Activated CD8-positive, alpha-beta T cell treated with anti-CD3 and anti-CD28 coated beads for 36 hours (primary cell): ENCODE measurements around the gene COL11A2. TPM values are rescaled to one million over a fixed set of nuclear protein-coding genes. Genes with fewer than 3 reads are reported as not detected.

ENCODE experiments used
- ATAC-seq: fragments of 200-7000 bp; cut with Tn5 transposase; one replicate; pipeline ENCODE4 v1.10.0; 2021; ENCODE audit warnings: mild to moderate bottlenecking, moderate library complexity
- CTCF ChIA-PET: fragments of 350-600 bp; sonication (Branson Sonifier 250); formaldehyde crosslinking; loops from one replicate; lab custom pipeline; 2021; ENCODE audit warnings: antibody characterized with exemption; lab: Charles Lee
- POLR2A ChIA-PET: fragments of 350-600 bp; sonication (Branson Sonifier 250); formaldehyde crosslinking; loops from one replicate; lab custom pipeline; 2021; ENCODE audit warnings: antibody characterized with exemption; lab: Charles Lee
- DNase-seq: peaks from one replicate; pipeline ENCODE4 v3.0.0-alpha.2; 2020
- H3K27ac Mint-ChIP-seq: one replicate; pipeline ENCODE4 v1.8.0; 2021; ENCODE audit warnings: mild to moderate bottlenecking, mixed read lengths
- H3K27me3 Mint-ChIP-seq: one replicate; pipeline ENCODE4 v1.8.0; 2021; ENCODE audit warnings: mixed read lengths
- H3K36me3 Mint-ChIP-seq: one replicate; pipeline ENCODE4 v1.8.0; 2021; ENCODE audit warnings: low read depth, mixed read lengths
- H3K4me1 Mint-ChIP-seq: one replicate; pipeline ENCODE4 v1.8.0; 2021; ENCODE audit warnings: low read depth, mixed read lengths
- H3K4me3 Mint-ChIP-seq: one replicate; pipeline ENCODE4 v1.8.0; 2021; ENCODE audit warnings: mild to moderate bottlenecking, moderate library complexity, mixed read lengths
- H3K9me3 Mint-ChIP-seq: one replicate; pipeline ENCODE4 v1.8.0; 2021; ENCODE audit warnings: mixed read lengths
- CTCF ChIP-seq: fragments of 200-600 bp; IDR thresholded peaks from one replicate; pipeline ENCODE4 v1.8.0; 2022; ENCODE audit warnings: antibody characterized with exemption, mild to moderate bottlenecking
- intact Hi-C: fragments of 100-400 bp; cut with micrococcal nuclease; formaldehyde crosslinking; loops from one replicate; pipeline ENCODE4 v1.10.0; 2022
- microRNA-seq: library from miRNA; unstranded; fragments of <30 nt; microRNA quantifications from one replicate; pipeline ENCODE4 v1.2.0, GENCODE V29; 2022; ENCODE audit warnings: borderline microRNAs expressed, borderline replicate concordance
- total RNA-seq, 2 experiments: library from RNA; stranded (reverse); gene quantifications; one replicate each; pipeline ENCODE4 v1.2.3, GENCODE V29; 2021

The COL11A2 gene
- total RNA-seq, 2 experiments from 2014 or later = 1.3 to 1.4 TPM

DNA sequence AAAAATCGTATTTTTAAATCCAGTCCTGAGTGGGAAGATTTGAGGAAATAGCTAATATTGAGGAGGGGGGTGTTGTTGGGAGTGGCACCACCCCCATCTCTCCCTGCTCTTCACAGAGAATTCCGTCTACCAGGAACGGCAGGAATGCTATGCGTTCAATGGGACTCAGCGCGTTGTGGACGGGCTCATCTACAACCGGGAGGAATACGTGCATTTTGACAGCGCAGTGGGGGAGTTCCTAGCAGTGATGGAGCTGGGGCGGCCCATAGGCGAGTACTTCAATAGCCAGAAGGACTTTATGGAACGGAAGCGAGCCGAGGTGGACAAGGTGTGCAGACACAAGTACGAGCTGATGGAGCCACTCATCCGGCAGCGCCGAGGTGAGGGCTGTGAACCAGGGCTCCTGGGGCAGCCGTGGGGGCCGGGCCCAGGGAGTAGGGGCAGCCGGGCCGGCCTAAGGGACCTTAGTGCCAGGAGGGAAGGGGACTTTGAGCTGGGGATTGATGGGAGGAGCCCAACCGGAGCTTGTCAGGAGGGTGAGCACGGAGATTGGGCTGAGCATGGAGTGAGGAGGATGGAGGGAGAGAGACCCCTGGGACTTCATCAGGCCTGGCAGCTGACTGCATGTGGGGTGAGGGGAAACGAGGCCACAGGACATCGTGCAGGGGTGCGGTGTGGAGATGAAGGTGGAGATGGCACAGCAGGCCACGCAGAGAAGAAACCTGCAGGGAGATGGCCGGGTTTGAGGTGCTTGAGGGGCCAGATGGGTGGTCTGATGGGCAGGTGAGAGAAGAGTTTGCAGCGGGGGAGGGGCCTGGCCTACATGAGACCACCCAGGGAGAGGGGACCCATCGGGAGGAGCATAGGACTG lies 75.2 kb downstream of the COL11A2 start:
- ChIA-PET POLR2A (no interaction called here), CTCF (interaction anchor here (0.8 to 5.2 kb wide), 8 partner anchors 9 to 274 kb away, joined by 3 to 30 read pairs (median 4); no protein-coding TSS in a partner anchor)
- Mint-ChIP-seq H3K4me1 (peaks cover 11% of the 10 kb centered on the region), H3K27ac (no peak overlapping the region), H3K4me3 (no peak overlapping the region), H3K27me3 (peaks cover 45% of the 10 kb centered on the region), H3K9me3 (no peaks in the 10 kb centered on the region), H3K36me3 (no peaks in the 10 kb centered on the region)
- no peak for ATAC-seq
- TF ChIP-seq CTCF = no peak
- intact Hi-C loops = no loop called here
- peak; percentile 10 for DNase-seq

- Mint-ChIP-seq H3K36me3 (no peaks in the 10 kb centered on the region), H3K27ac (no peak overlapping the region), H3K27me3 (peaks cover 45% of the 10 kb centered on the region), H3K9me3 (no peaks in the 10 kb centered on the region), H3K4me3 (no peak overlapping the region), H3K4me1 (peaks cover 11% of the 10 kb centered on the region)
- TF ChIP-seq CTCF = no peak
- no peak for ATAC-seq
- ChIA-PET POLR2A (no interaction called here), CTCF (interaction anchor here (0.8 to 5.2 kb wide), 5 partner anchors 9 to 274 kb away, joined by 3 to 30 read pairs (median 6); no protein-coding TSS in a partner anchor)
- intact Hi-C loops = no loop called here
- no peak for DNase-seq
These were observed 75.8 kb downstream of the COL11A2 start for GRCh38 chr6:33116417-33116816.

- peaks cover 11% of the 10 kb centered on the region for H3K4me1 Mint-ChIP-seq
- ChIA-PET CTCF (interaction anchor here (0.8 to 1.4 kb wide), 8 partner anchors 9 to 134 kb away, joined by 3 to 6 read pairs (median 4); no protein-coding TSS in a partner anchor), POLR2A (interaction anchor here (0.9 kb wide), 1 partner anchor 17 kb away, joined by 3 read pairs; no protein-coding TSS in a partner anchor)
- peaks cover 52% of the 10 kb centered on the region for H3K27me3 Mint-ChIP-seq
- intact Hi-C loops = no loop called here
- no peaks in the 10 kb centered on the region for H3K36me3 Mint-ChIP-seq
- ATAC-seq = no peak
- no peak overlapping the region for H3K4me3 Mint-ChIP-seq
- no peak for TF ChIP-seq CTCF
- no peaks in the 10 kb centered on the region for H3K9me3 Mint-ChIP-seq
- DNase-seq = no peak
- H3K27ac Mint-ChIP-seq = no peak overlapping the region
These were observed 77.9 kb downstream of the COL11A2 start for GRCh38 chr6:33114406-33114805.

- intact Hi-C loops = no loop called here
- no peak for DNase-seq
- CTCF ChIA-PET = interaction anchor here (0.8 to 1.4 kb wide), 7 partner anchors 11 to 135 kb away, joined by 3 to 6 read pairs (median 3); no protein-coding TSS in a partner anchor
- TF ChIP-seq CTCF = no peak
- Mint-ChIP-seq H3K9me3 (no peaks in the 10 kb centered on the region), H3K4me1 (peaks cover 11% of the 10 kb centered on the region), H3K27me3 (peaks cover 54% of the 10 kb centered on the region), H3K36me3 (no peaks in the 10 kb centered on the region), H3K27ac (no peak overlapping the region), H3K4me3 (no peak overlapping the region)
- no peak for ATAC-seq
- POLR2A ChIA-PET = interaction anchor here (0.9 kb wide), 1 partner anchor 17 kb away, joined by 3 read pairs; no protein-coding TSS in a partner anchor
These were observed 78.5 kb downstream of the COL11A2 start for GRCh38 chr6:33113755-33114154.

Small RNA genes within 50 kb of the gene (microRNA-seq; reads per million reads assigned to microRNA genes)
- gene MIR219A1 = 7.3 reads per million, percentile 27 among the genes with 10 or more reads in this experiment

Other genes with a start within 250 kb of the COL11A2 start
- gene HLA-DMA, start 239.4 kb downstream of the COL11A2 start, total RNA-seq = 10 to 100 TPM; 16.2 TPM
- gene BRD2, start 223.9 kb downstream of the COL11A2 start, total RNA-seq = 100 to 1,000 TPM; 219 to 235 TPM
- gene HLA-DOA, start 182.9 kb downstream of the COL11A2 start, total RNA-seq = 1 to 10 TPM; 6.4 to 8.1 TPM
- gene HLA-DPA1, start 118.8 kb downstream of the COL11A2 start, total RNA-seq = 10 to 100 TPM; 27.6 to 27.9 TPM
- 10 to 100 TPM; 12.3 to 14.8 TPM for gene HLA-DPB1, start 116.5 kb downstream of the COL11A2 start, total RNA-seq
- gene RXRB, start 8.2 kb upstream of the COL11A2 start, total RNA-seq = 10 to 100 TPM; 41.2 to 41.9 TPM
- gene SLC39A7, start 8.4 kb upstream of the COL11A2 start, total RNA-seq = 10 to 100 TPM; 43.1 to 43.3 TPM
- gene HSD17B8, start 12.2 kb upstream of the COL11A2 start, total RNA-seq = 10 to 100 TPM; 40.6 to 42.0 TPM
- 10 to 100 TPM; 26.8 to 27.5 TPM for gene RING1, start 16.0 kb upstream of the COL11A2 start, total RNA-seq
- 10 to 100 TPM; 31.2 to 34.3 TPM for gene VPS52, start 79.4 kb upstream of the COL11A2 start, total RNA-seq
- 1,000 to 10,000 TPM; 4,910 to 4,938 TPM for gene RPS18, start 79.6 kb upstream of the COL11A2 start, total RNA-seq
- gene B3GALT4, start 84.7 kb upstream of the COL11A2 start, total RNA-seq = 1 to 10 TPM; 3.6 to 4.2 TPM
- gene WDR46, start 96.8 kb upstream of the COL11A2 start, total RNA-seq = 10 to 100 TPM; 64.0 to 72.2 TPM
- gene PFDN6, start 97.1 kb upstream of the COL11A2 start, total RNA-seq = 10 to 100 TPM; 78.1 to 92.3 TPM
- gene RGL2, start 106.5 kb upstream of the COL11A2 start, total RNA-seq = 10 to 100 TPM; 24.2 to 24.3 TPM
- gene TAPBP, start 121.6 kb upstream of the COL11A2 start, total RNA-seq = 100 to 1,000 TPM; 179 to 183 TPM
- 1 to 10 TPM; 7.2 to 7.5 TPM for gene ZBTB22, start 125.3 kb upstream of the COL11A2 start, total RNA-seq
- gene DAXX, start 130.5 kb upstream of the COL11A2 start, total RNA-seq = 10 to 100 TPM; 59.8 to 72.4 TPM
- gene KIFC1, start 199.4 kb upstream of the COL11A2 start, total RNA-seq = 10 to 100 TPM; 93.4 to 96.0 TPM
- 10 to 100 TPM; 31.9 to 32.6 TPM for gene PHF1, start 218.5 kb upstream of the COL11A2 start, total RNA-seq
- 100 to 1,000 TPM; 155 to 160 TPM for gene CUTA, start 225.6 kb upstream of the COL11A2 start, total RNA-seq
- gene SYNGAP1, start 227.6 kb upstream of the COL11A2 start, total RNA-seq = 10 to 100 TPM; 57.9 to 67.0 TPM